Fibroblast of lung (primary cell): ENCODE results near the gene TBXA2R.
"Not testable (repeated sequence)": the region's sequence is repeated elsewhere in the genome, so short reads cannot be mapped to it uniquely, and the experiment has no call there.

ENCODE experiments used
- EZH2 ChIP-seq: IDR thresholded peaks from 2 replicates; pipeline ENCODE4 v1.5.1; 2012; ENCODE audit warnings: low read length, control low read depth, mild to moderate bottlenecking; ENCODE audit errors: missing control alignments
- TF ChIP-seq, protein P1 (sequence below), 2 donors: IDR thresholded peaks in 1 of 2; conservative IDR thresholded peaks in 1 of 2; 1 replicate in 1 of 2; 2 replicates in 1 of 2; pipeline ENCODE4 v1.5.1; 2011 to 2012; ENCODE audit warnings: low read length in 2 of 2, control low read depth in 1 of 2, inconsistent platforms in 1 of 2, low read depth in 1 of 2, mild to moderate bottlenecking in 1 of 2

DNA sequence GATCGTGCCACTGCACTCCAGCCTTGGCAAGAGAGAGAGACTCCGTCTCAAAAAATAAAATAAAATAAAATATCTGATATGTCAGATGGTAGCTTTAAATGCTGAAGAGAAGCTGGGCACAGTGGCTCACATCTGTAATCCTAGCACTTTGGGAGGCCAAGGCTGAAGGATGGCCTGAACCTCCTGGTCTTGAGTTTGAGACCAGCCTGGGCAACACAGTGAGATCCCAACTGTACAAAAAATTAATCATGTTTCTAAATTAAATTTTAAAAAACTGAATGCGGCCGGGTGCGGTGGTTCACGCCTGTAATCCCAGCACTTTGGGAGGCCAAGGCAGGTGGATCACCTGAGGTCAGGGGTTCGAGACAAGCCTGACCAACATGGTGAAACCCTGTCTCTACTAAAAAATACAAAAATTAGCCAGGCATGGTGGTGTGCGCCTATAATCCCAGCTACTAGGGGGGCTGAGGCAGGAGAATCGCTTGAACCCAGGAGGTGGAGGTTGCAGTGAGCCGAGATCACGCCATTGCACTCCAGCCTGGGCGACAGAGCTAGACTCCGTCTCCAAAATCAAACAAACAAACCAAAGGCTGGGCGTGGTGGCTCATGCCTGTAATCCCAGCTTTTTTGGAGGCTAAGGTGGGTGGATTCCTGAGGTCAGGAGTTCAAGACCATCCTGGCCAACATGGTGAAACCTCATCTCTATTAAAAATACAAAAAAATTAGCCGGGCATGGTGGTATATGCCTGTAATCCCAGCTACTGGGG, 22.5 kb downstream of the TBXA2R start:
- TF ChIP-seq, protein P1, sequence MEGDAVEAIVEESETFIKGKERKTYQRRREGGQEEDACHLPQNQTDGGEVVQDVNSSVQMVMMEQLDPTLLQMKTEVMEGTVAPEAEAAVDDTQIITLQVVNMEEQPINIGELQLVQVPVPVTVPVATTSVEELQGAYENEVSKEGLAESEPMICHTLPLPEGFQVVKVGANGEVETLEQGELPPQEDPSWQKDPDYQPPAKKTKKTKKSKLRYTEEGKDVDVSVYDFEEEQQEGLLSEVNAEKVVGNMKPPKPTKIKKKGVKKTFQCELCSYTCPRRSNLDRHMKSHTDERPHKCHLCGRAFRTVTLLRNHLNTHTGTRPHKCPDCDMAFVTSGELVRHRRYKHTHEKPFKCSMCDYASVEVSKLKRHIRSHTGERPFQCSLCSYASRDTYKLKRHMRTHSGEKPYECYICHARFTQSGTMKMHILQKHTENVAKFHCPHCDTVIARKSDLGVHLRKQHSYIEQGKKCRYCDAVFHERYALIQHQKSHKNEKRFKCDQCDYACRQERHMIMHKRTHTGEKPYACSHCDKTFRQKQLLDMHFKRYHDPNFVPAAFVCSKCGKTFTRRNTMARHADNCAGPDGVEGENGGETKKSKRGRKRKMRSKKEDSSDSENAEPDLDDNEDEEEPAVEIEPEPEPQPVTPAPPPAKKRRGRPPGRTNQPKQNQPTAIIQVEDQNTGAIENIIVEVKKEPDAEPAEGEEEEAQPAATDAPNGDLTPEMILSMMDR (conservative IDR thresholded peaks at IDR 0.05 in 1 of 2, IDR thresholded peaks at IDR 0.05 in 1 of 2; ENCODE audit: low read depth in 1 of 2, low read length in 2 of 2): not testable (repeated sequence)
- TF ChIP-seq EZH2: not testable (repeated sequence)
